ENCODE measurements around the gene CNPY2.
"Not testable (repeated sequence)": the region's sequence is repeated elsewhere in the genome, so short reads cannot be mapped to it uniquely, and the experiment has no call there.

The CNPY2 gene

DNA sequence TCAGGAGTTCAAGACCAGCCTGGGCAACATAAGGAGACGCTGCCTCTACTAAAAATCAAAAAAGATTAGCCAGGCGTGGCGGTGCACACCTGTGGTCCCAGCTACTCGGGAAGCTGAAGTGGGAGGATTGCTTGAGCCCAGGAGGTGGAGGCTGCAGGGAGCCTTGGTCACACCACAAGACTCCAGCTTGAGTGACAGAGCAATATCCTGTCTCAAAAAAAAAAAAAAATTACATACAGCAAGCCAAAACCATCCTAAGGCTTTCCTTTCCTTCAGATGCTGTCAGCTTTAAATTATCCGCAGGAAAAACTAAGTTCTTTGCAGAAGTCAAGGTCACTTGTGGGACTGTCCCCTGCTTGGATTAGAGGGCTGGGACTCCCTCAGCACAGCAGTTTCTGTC lies 17.0 kb downstream of the CNPY2 start:
- in situ Hi-C loops (cut with MboI; ENCODE audit: low sequenced_read_pairs): no loop called here

DNA sequence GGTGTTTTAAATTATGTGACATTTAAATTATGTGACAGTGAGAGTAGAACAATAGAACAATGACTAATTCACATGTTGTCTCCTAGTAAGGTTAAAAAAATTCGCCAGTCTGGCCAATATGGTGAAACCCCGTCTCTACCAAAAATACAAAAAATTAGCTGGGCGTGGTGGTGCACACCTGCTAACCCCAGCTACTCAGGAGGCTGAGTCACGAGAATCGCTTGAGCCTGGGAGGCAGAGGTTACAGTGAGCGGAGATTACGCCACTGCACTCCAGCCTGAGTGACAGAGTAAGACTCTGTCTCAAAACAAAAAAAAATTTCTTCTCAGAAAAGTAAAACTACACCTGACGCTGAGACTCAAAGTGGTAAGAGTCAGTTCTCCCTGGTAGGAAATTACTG lies 18.4 kb downstream of the CNPY2 start:
- in situ Hi-C loops (cut with MboI; ENCODE audit: low sequenced_read_pairs): no loop called here

DNA sequence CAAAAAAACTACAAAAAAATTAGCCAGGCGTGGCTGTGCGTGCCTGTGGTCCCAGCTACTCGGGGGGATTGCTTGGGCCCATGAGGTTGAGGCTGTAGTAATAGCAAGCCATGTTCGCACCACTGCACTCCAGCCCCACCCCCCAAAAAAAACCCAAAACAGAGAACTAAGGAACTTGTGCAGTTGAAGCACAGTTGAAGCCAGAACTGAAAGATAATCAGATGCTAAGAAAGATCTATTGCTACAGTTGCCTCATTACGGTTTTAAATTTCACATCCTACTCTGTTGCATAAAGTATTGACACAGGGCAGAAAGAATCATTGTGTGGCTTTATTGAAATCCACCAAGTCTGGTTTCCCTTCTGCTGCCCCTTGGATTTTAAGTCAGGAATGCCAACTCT lies 19.5 kb downstream of the CNPY2 start:
- in situ Hi-C loops (cut with MboI; ENCODE audit: low sequenced_read_pairs): no loop called here

DNA sequence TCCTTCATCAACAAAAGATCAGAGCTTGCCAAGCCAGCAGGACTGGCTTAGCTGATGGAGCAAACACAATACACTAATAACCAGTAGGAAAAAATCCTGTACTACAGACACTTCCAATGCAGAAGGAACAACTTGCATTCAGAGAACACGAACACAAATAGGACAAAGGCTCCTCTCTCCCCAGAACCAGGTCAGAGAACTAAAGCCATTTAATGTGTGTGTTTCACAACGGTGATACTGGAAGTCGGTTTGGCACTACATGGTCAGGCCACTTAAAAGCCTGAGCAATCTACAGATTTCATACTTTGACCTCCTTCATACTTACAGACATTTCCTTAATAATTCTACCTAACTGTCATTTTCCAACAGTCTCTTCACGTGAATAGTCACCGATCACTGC lies 22.0 kb downstream of the CNPY2 start:
- in situ Hi-C loops (cut with MboI; ENCODE audit: low sequenced_read_pairs): no loop called here

DNA sequence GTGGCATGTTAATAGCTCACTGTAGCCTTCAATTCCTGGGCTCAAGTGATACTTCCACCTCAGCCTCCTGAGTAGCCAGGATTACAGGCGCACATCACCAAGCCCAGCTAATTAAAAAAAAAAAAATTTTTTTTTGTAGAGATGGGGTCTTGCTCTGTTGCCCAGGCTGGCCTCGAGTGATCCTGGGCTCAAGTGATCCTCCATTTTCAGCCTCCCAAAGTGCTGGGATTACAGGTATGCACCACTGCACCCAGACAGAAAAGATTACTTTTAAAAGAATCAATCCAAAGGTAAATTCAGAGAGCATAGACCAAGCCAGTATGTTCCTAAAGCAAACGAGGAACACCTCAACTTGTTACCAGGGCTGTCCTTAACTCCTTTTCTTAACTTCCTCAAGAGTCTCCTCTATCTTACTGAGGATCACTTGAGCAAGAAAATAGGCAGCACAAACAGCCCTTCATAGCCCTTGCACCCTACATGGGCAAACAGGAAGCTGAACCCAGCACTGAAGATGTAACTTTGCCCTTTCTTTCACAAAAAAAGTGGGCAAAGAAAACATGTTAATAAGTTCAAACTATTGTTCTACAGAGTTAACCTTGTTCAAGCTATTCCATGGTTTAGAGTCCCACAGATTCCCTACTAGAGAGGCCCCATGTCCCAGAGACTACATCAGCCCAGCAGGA lies 26.9 kb downstream of the CNPY2 start:
- in situ Hi-C loops (cut with MboI; ENCODE audit: low sequenced_read_pairs): no loop called here

DNA sequence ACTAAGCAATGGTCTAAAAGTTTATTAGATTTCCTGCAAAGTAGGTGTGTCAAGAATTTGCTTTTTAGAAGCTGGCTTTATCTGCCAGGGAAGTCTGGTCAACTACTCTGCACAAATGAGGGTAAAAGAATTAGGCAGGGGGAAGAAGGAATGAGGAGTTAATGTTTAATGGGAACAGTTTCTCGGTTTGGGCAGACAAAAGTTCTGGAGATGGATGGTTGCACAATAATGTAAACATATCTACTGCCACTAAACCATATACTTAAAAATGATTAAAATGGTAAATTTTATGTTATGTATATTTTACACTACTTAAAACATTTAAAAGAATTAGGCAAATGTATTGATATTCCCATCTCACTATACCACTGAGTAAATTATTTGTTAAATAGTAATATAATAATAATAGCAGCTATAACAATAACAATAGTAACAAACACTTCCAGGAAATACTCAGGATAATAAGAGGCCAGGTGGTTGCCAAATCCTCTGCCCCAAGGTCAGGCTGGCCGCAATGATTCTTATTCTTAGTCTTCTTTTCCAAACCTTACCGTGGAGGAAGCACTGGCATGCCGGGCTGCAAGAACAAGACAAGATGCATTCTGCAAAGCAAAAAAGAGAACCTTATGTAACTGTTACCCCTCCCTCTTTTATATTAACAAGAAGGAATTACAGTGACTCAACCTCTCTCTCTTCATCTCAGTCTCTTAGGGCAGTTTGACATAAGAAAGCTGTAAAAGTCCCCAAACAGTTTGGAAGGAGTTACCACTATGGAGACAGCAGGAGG lies 29.6 kb downstream of the CNPY2 start:
- in situ Hi-C loops (cut with MboI; ENCODE audit: low sequenced_read_pairs): no loop called here

DNA sequence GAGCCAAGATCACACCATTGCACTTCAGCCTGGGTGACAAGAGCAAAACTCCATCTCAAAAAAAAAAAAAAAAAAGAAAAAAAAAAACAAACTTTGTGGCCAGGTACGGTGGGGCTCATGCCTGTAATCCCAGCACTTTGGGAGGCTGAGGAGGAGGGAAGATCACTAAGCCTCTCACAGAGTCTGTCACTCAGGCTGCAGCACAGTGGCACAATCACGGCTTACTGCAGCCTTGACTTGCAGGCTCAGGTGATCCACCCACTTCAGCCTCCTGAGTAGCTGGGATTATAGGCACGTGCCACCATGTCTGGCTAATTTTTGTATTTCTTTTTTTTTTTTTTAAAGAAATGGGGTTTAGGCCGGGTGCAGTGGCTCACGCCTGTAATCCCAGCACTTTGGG lies 31.5 kb downstream of the CNPY2 start:
- in situ Hi-C loops (cut with MboI; ENCODE audit: low sequenced_read_pairs): not testable (repeated sequence)

DNA sequence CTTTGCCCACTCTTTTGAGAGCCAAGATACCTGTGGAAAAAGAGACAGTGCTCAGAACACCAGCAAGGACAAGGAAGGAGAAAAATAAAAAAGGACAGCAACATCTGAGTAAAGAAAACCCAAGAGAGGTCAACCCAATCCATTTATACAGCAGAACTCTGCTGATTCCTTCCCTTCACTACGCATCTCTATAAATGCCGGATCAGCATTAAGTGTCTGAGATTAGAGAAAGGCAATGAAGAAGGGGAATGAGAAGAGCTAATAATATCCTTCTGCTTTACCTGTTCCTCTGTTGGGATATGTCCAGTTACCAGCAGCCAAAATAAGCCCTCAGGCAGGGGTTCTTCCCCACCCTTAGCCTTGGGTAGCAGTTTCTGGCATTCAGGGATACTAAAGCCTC lies 33.2 kb downstream of the CNPY2 start:
- in situ Hi-C loops (cut with MboI; ENCODE audit: low sequenced_read_pairs): no loop called here

DNA sequence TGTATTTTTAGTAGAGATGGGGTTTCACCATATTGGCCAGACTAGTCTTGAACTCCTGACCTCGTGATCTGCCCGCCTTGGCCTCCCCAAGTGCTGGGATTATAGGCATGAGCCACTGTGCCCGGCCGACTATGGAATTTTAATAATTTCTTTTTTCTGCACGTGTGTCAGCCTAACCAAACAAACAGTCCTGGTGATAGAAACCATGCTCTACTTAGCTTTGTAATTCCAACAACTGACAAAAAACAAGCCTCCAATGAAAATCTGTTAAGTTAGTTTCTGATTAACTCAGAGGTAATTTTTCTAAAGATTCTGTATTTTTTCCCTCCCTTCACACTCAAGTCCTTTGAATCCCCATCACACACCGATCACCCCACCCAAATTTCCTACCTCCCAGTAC lies 33.8 kb downstream of the CNPY2 start:
- in situ Hi-C loops (cut with MboI; ENCODE audit: low sequenced_read_pairs): no loop called here

DNA sequence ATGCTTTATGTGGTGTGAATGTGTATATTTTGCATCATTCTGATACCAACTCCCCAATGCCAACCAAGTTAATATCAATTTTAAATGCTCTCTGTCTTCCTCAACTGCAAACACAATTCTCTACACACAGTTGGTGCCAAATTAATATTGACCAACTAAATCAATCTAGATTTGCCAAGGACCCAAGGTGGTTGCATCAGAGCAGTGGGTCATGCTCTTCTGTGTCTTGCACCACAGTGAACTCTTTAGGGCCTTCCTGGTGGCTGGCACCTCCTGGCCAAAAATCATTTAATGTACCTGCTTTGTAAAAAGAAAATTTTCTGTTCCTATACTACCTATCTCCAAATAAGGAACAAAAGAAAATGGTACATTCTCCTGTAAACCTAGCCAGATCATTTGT lies 34.9 kb downstream of the CNPY2 start:
- in situ Hi-C loops (cut with MboI; ENCODE audit: low sequenced_read_pairs): no loop called here

DNA sequence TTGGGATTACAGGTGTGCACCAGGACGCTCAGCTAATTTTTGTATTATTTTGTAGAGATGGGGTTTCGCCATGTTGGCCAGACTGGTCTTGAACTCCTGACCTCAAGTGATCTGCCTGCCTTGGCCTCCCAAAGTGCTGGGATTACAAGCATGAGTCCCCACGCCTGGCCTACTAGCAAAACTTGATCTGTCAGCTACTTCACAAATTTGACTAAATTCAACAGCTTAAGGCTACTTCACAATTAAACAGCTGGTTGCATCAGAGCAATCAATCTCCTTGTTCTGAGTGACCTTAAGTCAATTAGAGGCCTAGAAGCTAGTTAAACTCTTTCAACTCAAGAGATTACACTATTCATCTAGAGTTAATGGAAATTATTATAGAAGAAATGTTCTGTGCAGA lies 36.9 kb downstream of the CNPY2 start:
- in situ Hi-C loops (cut with MboI; ENCODE audit: low sequenced_read_pairs): no loop called here

DNA sequence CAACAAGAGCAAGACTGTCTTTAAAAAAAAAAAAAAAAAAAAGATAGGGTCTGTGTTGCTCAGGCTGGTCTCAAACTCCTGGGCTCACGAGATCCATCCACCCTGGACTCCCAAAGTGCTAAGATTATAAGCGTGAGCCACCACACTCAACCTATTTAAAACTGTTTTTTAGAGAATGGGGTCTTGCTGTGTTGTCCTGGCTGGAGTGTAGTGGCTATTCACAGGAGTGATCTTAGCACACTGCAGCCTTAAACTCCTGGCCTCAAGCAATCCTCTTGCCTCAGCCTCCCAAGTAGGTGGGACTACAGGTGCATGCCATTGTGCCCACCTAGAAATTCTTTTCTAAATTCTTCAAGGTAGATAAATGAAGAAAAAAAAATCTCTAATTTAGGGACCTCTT lies 41.5 kb downstream of the CNPY2 start:
- in situ Hi-C loops (cut with MboI; ENCODE audit: low sequenced_read_pairs): no loop called here

DNA sequence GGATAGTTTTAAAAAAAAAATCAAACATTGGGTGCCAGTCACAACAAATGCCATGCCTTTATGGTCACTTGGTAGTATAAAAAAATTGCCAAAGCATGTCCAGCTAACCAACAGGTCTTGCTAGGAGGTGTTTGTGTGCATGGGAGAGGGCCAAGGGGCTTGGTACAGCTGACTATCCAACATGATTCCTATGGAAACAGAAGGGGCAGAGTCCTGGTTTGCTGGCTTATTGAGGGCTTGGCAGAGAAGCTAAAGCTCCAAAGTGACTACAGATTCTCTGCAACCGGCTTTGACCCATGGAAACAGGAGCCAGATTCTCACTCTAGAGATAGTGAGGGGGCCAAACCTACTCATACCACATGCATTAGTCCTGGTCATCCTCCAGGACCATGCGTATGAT lies 43.3 kb downstream of the CNPY2 start:
- in situ Hi-C loops (cut with MboI; ENCODE audit: low sequenced_read_pairs): not testable (repeated sequence)

DNA sequence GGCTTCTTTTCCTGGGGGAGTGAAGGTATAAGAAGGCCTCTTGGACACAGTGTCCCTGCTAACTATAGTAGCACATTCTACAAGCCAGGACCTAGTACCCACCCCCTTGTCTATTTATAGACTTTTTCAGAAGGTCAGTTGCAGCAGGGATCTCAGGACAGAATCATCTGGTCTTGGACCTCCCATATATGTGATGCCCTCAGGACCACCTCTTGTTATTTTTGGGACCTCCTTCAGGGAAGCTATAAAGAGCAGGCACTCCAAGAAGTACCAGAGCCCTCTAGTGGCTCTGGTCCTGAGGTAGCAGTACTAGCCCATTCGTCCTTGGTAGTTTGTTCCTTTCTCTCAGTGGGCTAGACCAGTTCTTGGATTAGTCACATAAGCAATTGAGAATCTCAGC lies 44.8 kb downstream of the CNPY2 start:
- in situ Hi-C loops (cut with MboI; ENCODE audit: low sequenced_read_pairs): no loop called here

DNA sequence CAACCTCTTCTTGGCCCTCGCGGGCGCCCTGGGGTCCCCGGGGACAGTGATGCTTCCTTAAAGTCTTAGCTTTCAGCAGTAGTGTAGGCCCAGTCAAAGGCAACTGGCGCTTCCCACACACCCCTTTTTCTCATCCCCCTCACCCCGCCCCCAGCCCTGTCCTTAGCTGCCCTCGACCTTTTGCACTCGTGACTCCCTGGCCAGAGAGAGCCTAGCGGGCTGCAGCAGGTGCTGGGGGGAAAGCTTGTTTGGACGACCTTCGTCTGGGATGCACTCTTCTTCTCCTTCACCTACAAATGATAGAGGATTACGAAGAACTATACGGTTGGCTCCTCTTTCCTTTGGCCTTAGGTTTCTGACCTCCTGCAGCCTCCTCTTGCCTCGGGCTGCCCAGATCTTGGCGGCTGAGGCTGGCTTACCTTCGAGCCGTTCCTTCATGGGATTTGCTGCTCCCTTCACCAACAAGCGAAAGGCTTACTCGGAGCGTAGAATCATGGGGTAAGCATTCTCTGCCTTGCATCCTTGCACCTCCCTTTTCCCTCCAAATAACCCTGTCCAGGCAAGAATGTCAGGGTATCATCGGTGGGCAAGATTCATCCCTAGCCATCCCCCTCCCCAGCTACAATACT lies 48.2 kb downstream of the CNPY2 start:
- in situ Hi-C loops (cut with MboI; ENCODE audit: low sequenced_read_pairs): no loop called here

DNA sequence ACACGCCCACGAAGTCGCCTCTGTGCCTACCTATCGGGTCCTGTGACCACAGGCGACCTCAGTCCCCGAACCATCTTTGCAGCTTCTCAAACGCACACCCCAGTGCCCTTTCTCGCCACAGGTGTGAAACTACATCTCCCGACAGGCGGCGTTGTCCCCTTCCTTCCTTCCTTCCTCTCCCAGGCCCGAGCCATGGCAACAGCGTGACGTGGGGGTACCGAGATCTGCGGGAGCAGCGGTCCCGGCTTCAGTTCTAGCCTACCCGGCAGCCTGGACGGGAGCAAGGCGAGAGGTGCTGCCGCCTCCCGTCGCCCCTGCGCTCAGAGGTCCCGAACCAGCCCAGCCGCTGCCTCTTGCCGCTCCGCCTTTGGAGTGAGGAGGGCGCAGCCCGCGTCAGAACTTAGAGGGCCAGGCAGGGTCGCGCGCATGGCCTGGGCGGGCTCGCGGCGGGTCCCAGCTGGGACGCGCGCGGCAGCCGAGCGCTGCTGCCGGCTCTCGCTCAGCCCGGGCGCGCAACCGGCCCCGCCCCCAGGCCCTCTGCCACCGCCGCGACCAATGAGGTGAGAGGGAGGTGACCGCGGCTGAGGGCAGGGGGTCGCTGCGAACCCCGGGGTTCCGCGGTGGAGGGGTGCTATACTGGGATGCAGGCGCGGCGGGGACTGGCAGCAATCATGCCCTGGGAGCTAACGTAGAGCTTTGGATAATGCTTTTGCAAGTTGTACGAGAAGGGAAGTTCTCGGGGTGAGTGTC lies 48.9 kb downstream of the CNPY2 start, which contains the start of gene COQ10A:
Gene COQ10A, plus strand, starts transcription at position 250 of the 750 bp plus-strand sequence. Its CDS starts 177 bp downstream, at position 427.
- in situ Hi-C loops (cut with MboI; ENCODE audit: low sequenced_read_pairs): no loop called here

DNA sequence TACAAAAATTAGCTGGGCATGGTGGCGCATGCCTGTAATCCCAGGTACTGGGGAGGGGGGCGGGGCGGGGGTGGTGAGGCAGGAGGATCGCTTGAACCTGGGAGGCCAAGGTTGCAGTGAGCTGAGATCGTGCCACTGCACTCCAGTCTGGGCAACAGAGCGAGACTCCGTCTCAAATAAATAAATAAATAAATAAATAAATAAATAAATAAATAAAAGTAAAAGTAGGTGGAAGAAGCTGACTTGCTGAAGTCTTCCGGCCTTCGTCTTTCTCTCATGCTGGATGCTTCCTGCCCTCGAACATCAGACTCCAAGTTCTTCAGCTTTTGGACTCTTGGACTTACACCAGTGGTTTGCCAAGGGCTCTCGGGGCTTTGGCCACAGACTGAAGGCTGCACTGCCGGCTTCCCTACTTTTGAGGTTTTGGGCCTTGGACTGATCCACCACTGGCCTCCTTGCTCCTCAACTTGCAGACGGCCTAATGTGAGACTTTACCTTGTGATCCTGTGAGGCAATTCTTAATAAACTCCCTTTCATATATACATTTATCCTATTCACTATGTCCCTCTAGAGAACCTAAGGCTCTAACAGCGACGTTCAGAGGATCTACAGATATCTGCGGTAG lies 49.6 kb downstream of the CNPY2 start:
- in situ Hi-C loops (cut with MboI; ENCODE audit: low sequenced_read_pairs): not testable (repeated sequence)

DNA sequence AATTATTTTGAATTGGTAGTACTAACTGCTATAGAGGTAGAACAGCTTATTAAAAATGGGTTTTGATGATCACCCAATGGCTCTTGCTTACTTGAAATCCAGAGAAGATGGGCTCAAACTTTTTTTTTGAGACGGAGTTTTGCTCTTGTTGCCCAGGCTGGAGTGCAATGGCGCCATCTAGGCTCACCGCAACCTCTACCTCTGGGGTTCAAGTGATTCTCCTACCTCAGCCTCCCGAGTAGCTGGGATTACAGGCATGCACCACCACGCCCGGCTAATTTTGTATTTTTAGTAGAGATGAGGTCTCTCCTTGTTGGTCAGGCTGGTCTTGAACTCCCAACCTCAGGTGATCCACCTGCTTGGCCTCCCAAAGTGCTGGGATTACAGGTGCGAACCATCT lies 52.8 kb downstream of the CNPY2 start:
- in situ Hi-C loops (cut with MboI; ENCODE audit: low sequenced_read_pairs): not testable (repeated sequence)

DNA sequence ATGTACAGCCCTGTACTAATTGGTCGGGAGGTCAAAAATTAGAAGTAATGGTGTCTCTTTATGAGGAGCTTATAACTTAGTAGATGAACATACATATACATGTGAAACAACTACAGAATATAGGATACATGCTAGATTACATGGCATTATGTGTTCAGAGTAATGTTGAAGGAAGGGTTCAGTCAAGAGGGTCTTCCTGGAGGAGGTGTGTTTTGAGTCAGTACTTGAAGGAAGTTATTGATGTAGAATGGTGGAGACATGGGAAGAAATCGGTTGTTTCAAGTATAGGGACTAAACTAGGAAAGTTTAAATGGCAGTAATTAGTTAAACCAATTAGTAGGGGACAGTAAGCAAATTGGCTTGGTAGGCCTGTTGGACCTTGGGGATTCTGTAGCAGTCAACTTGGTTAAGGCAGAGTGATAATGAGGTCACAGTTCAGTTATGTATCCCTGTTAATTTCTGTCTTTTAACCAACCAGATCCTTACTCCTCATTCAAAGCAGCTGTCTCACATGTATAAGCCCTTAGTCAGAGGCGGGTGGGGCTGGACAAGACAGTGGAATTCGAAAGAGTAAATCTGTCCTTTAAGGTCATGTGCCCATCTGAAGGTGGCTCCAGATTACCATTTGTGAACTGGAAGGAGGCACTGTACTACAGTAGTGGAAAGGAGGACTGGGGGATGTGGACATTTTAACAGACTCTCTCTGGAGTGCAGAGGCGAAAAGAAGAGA lies 54.1 kb downstream of the CNPY2 start:
- in situ Hi-C loops (cut with MboI; ENCODE audit: low sequenced_read_pairs): no loop called here

DNA sequence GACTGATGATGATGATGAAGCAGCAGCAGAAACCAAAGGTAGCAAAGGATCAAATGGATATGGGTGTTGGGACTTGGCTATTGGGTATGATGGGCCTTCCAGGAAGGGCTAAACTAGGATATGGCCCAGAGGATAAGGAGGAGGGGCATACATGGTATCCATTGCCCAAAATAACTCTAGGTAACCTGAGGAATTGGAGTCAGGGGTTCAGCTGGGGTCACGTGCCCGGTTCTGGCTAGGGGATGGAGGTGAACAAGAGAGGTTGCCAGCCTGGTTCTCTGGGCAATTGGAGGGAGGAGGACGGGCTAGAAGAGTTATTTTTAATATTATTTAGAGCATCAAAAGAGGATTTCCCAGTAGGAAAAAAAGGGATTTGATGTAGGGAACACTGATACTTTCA lies 54.9 kb downstream of the CNPY2 start:
- in situ Hi-C loops (cut with MboI; ENCODE audit: low sequenced_read_pairs): no loop called here
